Stimulated activated CD4-positive, alpha-beta T cell treated with anti-CD3 and anti-CD28 coated beads, Interleukin-15, amount 100 ng/mL, for 1 hour (primary cell): ENCODE data around the gene GAS2L2.

Experiments used
- DNase-seq, 2 donors: peaks; one replicate each; pipeline ENCODE4 v3.0.0-alpha.2; 2020; ENCODE audit warnings: low read depth in 1 of 2, low spot score in 1 of 2

The GAS2L2 gene

GRCh38 chr17:35701491-35701890 lies 51.5 kb downstream of the GAS2L2 start:
- DNase-seq: no peak

- DNase-seq: no peak
These were observed 52.9 kb downstream of the GAS2L2 start for GRCh38 chr17:35700150-35700549.

DNA sequence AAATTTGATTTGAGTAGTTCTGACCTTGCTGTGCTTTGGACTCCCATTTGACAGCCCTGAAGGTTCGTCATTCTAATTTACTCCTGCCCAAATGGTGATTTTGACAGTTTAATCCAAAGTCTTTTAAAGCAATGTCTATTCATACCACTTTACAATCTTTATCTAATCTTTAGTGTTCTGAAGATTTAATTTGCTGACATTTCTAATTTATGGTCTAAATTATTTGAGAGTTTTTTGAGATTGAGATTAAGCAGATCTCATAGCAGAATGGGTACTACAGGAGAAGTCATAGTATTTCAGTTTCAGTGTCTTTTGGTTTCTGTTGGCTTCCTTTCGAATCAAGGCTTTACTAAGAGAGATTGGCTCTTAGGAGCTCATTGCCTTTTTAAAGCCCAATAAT lies 54.2 kb downstream of the GAS2L2 start:
- no peak for DNase-seq

DNA sequence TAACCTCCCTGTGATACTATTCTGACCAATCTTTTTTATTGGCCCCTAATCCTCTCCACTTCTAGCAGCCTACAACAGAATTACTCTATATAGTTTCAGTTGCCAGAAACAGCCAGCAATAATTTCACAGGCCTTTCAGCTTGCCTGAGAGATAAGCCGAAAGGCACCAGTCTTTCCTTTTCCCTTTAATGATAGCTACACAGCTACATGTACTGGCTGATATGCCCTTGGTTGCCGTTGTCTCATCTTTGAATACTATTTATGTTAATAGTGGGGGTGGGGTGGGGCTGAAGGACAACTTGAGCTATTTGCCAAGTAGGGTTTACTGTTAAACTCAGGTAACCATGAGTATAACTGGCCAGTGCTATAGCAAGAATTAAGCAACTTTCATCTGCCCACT lies 57.4 kb downstream of the GAS2L2 start:
- DNase-seq: no peak

DNA sequence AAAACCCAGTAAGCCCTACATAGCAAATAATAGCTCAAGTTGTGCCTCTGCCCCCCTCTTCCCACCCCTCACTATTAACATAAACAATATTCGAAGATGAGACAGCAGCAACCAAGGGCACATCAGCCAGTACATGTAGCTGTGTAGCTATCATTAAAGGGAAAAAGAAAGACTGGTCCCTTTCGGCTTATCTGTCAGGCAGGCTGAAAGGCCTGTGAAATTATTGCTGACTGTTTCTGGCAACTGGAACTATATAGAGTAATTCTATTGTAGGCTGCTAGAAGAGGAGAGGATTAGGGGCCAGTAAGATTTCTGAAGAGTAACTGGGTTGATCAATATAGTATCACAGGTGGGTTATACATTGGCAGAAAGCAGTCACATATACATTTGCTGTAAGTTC lies 58.1 kb downstream of the GAS2L2 start:
- no peak for DNase-seq
